Measurements from ENCODE around the gene WDR38. TPM values are rescaled to one million over a fixed set of nuclear protein-coding genes. Genes with fewer than 3 reads are reported as not detected.

WDR38 gene
- total RNA-seq, 4 donors from 2014 or later: not detected

DNA sequence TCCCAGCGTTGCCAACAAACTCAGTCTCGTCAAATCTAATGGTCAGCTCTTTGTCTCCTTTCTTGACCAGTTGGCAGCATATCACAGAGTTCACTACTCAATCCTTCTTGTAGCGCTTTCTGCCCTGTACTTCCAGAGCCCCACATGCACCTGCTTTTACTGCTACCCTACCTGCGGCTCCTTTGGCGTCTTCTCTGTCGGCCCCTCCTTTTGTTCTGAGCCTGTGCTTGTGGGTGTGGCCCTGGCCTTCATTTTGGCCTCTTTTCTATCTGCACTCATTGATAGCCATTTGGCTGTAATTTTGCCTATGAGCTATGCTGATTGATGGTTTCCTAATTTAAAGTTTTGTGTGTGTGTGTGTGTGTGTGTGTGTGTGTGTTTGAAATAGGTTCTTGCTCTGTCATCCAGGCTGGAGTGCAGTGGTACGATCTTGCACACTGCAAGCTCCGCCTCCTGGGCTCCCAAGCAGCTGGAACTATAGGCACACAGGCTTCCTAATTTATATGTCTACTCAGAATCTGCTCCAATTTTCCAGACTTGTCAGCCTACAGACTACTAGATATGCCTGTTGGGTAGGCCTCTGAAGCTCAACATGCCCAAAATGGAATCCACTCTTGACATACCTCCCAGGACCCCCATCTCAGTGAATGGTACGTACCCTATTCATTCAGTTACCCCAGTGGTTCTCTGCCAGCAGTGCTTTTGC lies 40.9 kb downstream of the WDR38 start:
- TF ChIP-seq, protein P1, sequence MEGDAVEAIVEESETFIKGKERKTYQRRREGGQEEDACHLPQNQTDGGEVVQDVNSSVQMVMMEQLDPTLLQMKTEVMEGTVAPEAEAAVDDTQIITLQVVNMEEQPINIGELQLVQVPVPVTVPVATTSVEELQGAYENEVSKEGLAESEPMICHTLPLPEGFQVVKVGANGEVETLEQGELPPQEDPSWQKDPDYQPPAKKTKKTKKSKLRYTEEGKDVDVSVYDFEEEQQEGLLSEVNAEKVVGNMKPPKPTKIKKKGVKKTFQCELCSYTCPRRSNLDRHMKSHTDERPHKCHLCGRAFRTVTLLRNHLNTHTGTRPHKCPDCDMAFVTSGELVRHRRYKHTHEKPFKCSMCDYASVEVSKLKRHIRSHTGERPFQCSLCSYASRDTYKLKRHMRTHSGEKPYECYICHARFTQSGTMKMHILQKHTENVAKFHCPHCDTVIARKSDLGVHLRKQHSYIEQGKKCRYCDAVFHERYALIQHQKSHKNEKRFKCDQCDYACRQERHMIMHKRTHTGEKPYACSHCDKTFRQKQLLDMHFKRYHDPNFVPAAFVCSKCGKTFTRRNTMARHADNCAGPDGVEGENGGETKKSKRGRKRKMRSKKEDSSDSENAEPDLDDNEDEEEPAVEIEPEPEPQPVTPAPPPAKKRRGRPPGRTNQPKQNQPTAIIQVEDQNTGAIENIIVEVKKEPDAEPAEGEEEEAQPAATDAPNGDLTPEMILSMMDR (IDR thresholded peaks at IDR 0.05; ENCODE audit: low read depth): no peak

DNA sequence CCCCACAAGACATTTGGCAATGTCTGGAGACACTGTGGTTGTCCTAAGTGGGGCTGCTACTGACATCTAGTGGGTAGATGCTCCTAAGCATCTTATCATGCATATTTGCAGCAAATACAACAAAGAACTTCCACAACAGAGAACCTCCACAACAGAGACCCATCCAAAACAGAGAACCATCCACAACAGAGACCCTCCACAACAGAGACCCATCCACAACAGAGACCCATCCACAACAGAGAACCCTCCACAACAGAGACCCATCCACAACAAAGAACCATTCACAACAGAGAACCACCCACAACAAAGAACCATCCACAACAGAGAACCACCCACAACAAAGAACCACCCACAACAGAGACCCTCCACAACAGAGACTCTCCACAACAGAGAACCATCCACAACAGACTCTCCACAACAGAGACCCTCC lies 41.5 kb downstream of the WDR38 start:
- TF ChIP-seq, protein P1 (IDR thresholded peaks at IDR 0.05; ENCODE audit: low read depth): no peak

DNA sequence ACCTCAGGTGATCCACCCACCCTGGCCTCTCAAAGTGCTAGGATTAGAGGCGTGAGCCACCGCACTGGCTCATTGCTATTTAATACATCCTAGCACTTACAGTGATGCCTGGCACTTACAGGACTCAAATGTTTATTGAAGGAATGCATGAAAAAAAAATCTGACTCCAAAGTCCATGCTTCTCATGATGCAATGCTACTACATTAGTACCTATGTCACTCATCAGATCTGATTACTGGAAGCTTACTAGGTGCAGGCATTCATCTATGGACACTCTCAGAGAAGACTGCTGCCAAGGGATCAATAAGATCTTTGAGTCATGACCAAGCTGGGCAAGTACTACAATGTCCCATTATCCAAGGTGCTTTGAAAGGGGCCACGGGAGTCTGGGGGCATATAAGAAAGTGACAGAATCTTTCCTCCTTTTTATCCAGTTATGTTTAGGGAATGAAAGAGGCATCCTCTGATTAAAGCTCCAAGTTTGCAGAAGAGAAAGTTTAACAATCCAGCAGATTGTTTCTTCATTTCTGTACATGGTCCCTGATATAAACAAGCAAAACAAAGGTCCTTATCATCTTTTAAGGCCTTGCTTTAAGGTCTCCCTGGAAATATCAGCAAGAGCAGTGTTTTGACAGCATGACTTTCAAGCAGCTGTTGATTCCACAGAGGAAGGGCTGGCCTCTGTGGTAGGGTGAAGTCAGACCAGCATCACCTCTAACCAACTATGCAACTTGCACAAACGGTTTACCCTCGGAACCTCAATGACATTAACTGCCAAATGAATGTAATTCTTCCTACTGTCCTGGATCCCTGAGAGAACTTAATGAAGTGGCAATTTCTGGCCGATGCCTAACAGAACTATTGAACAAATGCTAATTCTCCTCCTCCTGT lies 44.6 kb downstream of the WDR38 start:
- TF ChIP-seq, protein P1 (IDR thresholded peaks at IDR 0.05; ENCODE audit: low read depth): no peak

DNA sequence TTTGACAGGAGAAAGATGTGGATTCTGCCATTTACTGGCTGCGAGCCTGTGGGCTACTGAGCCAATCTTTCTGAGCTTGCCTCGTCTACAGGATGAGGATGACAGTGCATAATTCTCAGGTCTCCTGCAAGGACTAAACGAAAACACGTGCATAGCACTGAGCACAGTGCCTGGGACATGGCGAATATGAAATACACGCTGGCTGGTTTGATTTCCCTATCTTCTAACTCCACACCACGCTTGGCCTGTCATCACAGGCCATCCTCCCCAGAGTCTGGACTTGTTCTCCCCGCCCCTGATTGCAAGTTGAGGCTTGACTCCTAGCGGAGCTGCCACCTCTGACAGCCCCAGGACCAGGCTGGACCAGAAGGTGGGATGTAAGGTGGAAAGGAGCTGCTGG lies 46.6 kb downstream of the WDR38 start:
- TF ChIP-seq, protein P1 (IDR thresholded peaks at IDR 0.05; ENCODE audit: low read depth): no peak

DNA sequence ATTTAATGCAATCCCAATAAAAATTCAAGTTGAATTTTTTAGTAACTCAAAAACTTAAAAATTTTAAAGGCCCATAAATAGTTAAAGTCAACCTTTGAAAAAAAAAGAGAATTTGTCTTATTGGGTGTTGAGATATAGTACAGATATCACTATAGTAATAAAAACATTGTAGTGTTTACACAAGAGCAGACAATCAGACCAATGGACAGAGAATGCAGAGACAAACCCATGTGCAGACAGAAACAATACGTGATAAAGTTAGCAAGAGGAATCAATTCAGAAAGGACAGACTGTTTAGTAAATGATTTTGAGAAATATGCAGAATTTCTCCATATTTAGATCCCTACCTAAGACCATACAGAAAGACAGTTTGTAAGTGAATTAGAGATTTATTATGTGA lies 53.7 kb downstream of the WDR38 start:
- TF ChIP-seq, protein P1 (IDR thresholded peaks at IDR 0.05; ENCODE audit: low read depth): no peak

Small RNA genes within 50 kb of the gene (small RNA-seq; reads per million reads assigned to genes)
- not detected for gene RNU4-82P

Other genes with a start within 250 kb of the WDR38 start
- 1 to 10 TPM in 3 of 4 donors, under 1 TPM in 1; 0.65 to 4.4 (median 1.6) TPM for gene NR6A1, start 82.1 kb upstream of the WDR38 start, total RNA-seq
- 10 to 100 TPM in 2 of 4 donors, 1 to 10 TPM in 2; 6.7 to 38.2 (median 12.5) TPM for gene OLFML2A, start 76.3 kb upstream of the WDR38 start, total RNA-seq
- gene RPL35, start 8.5 kb downstream of the WDR38 start, total RNA-seq: 1,000 to 10,000 TPM; 1,659 to 2,605 (median 2,251) TPM
- 10 to 100 TPM; 13.8 to 29.2 (median 16.3) TPM for gene ARPC5L, start 8.7 kb downstream of the WDR38 start, total RNA-seq
- gene GOLGA1, start 87.6 kb downstream of the WDR38 start, total RNA-seq: 10 to 100 TPM; 15.1 to 26.0 (median 21.5) TPM